GM19035 (cell line): ENCODE results near the gene GPRC5C.
"Not testable (repeated sequence)": the region's sequence is repeated elsewhere in the genome, so short reads cannot be mapped to it uniquely, and the experiment has no call there.

Experiments used
- ATAC-seq: cut with Tn5 transposase; IDR thresholded peaks from one replicate; pipeline ENCODE4 v1.9.1; 2021; ENCODE audit not compliant: unreplicated experiment

The GPRC5C gene

GRCh38 chr17:74404789-74405188 is 27.1 kb upstream of the GPRC5C start:
- ATAC-seq: no peak

- not testable (repeated sequence) for ATAC-seq
Observed at GRCh38 chr17:74405311-74405710, 26.6 kb upstream of the GPRC5C start.

GRCh38 chr17:74407384-74407783 is 24.5 kb upstream of the GPRC5C start:
- no peak for ATAC-seq

GRCh38 chr17:74408262-74408661 is 23.6 kb upstream of the GPRC5C start:
- no peak for ATAC-seq

- no peak for ATAC-seq
Observed at GRCh38 chr17:74408815-74409214, 23.1 kb upstream of the GPRC5C start.

GRCh38 chr17:74410001-74410443 is 21.9 kb upstream of the GPRC5C start:
- no peak for ATAC-seq

GRCh38 chr17:74412581-74412980 is 19.3 kb upstream of the GPRC5C start:
- no peak for ATAC-seq

- ATAC-seq: no peak
Observed at GRCh38 chr17:74413491-74413890, 18.4 kb upstream of the GPRC5C start.

- ATAC-seq: no peak
Observed at GRCh38 chr17:74414510-74414909, 17.4 kb upstream of the GPRC5C start.

- no peak for ATAC-seq
Observed at GRCh38 chr17:74415608-74416396, 16.1 kb upstream of the GPRC5C start.

- ATAC-seq: no peak
Observed at GRCh38 chr17:74417178-74418045, 14.5 kb upstream of the GPRC5C start.

- ATAC-seq: no peak
Observed at GRCh38 chr17:74419928-74420411, 11.9 kb upstream of the GPRC5C start.

- no peak for ATAC-seq
Observed at GRCh38 chr17:74424117-74424516, 7.8 kb upstream of the GPRC5C start.

- ATAC-seq: no peak
Observed at GRCh38 chr17:74424657-74425056, 7.2 kb upstream of the GPRC5C start.

GRCh38 chr17:74426551-74427047 is 5.3 kb upstream of the GPRC5C start:
- no peak for ATAC-seq

GRCh38 chr17:74427048-74427762 is 4.7 kb upstream of the GPRC5C start:
- no peak for ATAC-seq

GRCh38 chr17:74427763-74428153 is 4.1 kb upstream of the GPRC5C start:
- ATAC-seq: no peak

- ATAC-seq: no peak
Observed at GRCh38 chr17:74429604-74430384, 2.1 kb upstream of the GPRC5C start.

GRCh38 chr17:74430385-74430705 is 1.5 kb upstream of the GPRC5C start:
- no peak for ATAC-seq
